H9 (cell line): ENCODE results near the gene KRTAP10-9. TPM values are rescaled to one million over a fixed set of nuclear protein-coding genes. Genes with fewer than 3 reads are reported as not detected.

Experiments
- DNase-seq: peaks from one replicate; pipeline ENCODE4 v3.0.0-alpha.2; 2017
- H2AFZ ChIP-seq: one replicate; pipeline ENCODE4 v1.6.1; 2013; ENCODE audit warnings: mild to moderate bottlenecking, low read length, control low read depth, moderate library complexity
- H2AK5ac ChIP-seq: 2 replicates; pipeline ENCODE4 v1.6.1; 2013; ENCODE audit warnings: low read length, control low read depth, mixed read lengths; ENCODE audit not compliant: insufficient read length
- H2BK120ac ChIP-seq: one replicate; pipeline ENCODE4 v1.6.1; 2013; ENCODE audit warnings: low read depth, mild to moderate bottlenecking, low read length, control low read depth, inconsistent platforms; ENCODE audit not compliant: poor library complexity, severe bottlenecking
- H2BK12ac ChIP-seq: 2 replicates; pipeline ENCODE4 v1.6.1; 2013; ENCODE audit warnings: low read length, control low read depth, mixed read lengths, low read depth; ENCODE audit not compliant: insufficient read length
- H2BK15ac ChIP-seq: 2 replicates; pipeline ENCODE4 v1.6.1; 2013; ENCODE audit warnings: low read depth, low read length, control low read depth
- H2BK20ac ChIP-seq: one replicate; pipeline ENCODE4 v1.6.1; 2013; ENCODE audit warnings: low read depth, mild to moderate bottlenecking, low read length, control low read depth, inconsistent platforms; ENCODE audit not compliant: poor library complexity, severe bottlenecking
- H2BK5ac ChIP-seq: 2 replicates; pipeline ENCODE4 v1.6.1; 2013; ENCODE audit warnings: low read length, control low read depth, mixed read lengths; ENCODE audit not compliant: insufficient read length
- H3K14ac ChIP-seq: 2 replicates; pipeline ENCODE4 v1.6.1; 2013; ENCODE audit warnings: low read length, control low read depth; ENCODE audit not compliant: insufficient read depth
- H3K18ac ChIP-seq: 2 replicates; pipeline ENCODE4 v1.6.1; 2013; ENCODE audit warnings: low read depth, mild to moderate bottlenecking, mixed read lengths, low read length, control low read depth; ENCODE audit not compliant: insufficient read length
- H3K23ac ChIP-seq: 2 replicates; pipeline ENCODE4 v1.6.1; 2013; ENCODE audit warnings: low read length, control low read depth, mixed read lengths, low read depth; ENCODE audit not compliant: insufficient read length
- H3K23me2 ChIP-seq: 2 replicates; pipeline ENCODE4 v1.6.1; 2013; ENCODE audit warnings: low read depth, mild to moderate bottlenecking, mixed read lengths, low read length, control low read depth; ENCODE audit not compliant: insufficient read length, poor library complexity, severe bottlenecking
- H3K27ac ChIP-seq: 2 replicates; pipeline ENCODE4 v1.5.1; 2013; ENCODE audit warnings: low read length, control low read depth, mixed read lengths, low read depth; ENCODE audit not compliant: insufficient read length
- H3K27me3 ChIP-seq: 2 replicates; pipeline ENCODE4 v1.6.1; 2013; ENCODE audit warnings: low read length, control low read depth, inconsistent platforms; ENCODE audit not compliant: insufficient read depth
- H3K4ac ChIP-seq: 2 replicates; pipeline ENCODE4 v1.6.1; 2013; ENCODE audit warnings: low read depth, mild to moderate bottlenecking, control low read depth, inconsistent platforms, low read length, moderate library complexity
- H3K4me1 ChIP-seq: 2 replicates; pipeline ENCODE4 v1.6.1; 2013; ENCODE audit warnings: low read length, control low read depth, inconsistent platforms; ENCODE audit not compliant: insufficient read depth
- H3K4me2 ChIP-seq: 2 replicates; pipeline ENCODE4 v1.6.1; 2013; ENCODE audit warnings: low read length, control low read depth, mixed read lengths; ENCODE audit not compliant: insufficient read length, insufficient read depth
- H3K56ac ChIP-seq: 2 replicates; pipeline ENCODE4 v1.6.1; 2013; ENCODE audit warnings: low read depth, mild to moderate bottlenecking, mixed read lengths, low read length, control low read depth; ENCODE audit not compliant: insufficient read length
- H3K79me1 ChIP-seq: 2 replicates; pipeline ENCODE4 v1.6.1; 2013; ENCODE audit warnings: low read depth, mild to moderate bottlenecking, moderate library complexity, low read length, control low read depth, inconsistent platforms; ENCODE audit not compliant: insufficient read depth, poor library complexity, severe bottlenecking
- H3K79me2 ChIP-seq: 2 replicates; pipeline ENCODE4 v1.6.1; 2013; ENCODE audit warnings: low read length, control low read depth, inconsistent platforms; ENCODE audit not compliant: insufficient read depth
- H3K9ac ChIP-seq: 2 replicates; pipeline ENCODE4 v1.6.1; 2013; ENCODE audit warnings: low read length, control low read depth, mixed read lengths; ENCODE audit not compliant: insufficient read length; ENCODE audit errors: extremely low read depth
- H3K9me3 ChIP-seq: one replicate; pipeline ENCODE4 v1.6.1; 2013; ENCODE audit warnings: low read depth, low read length, inconsistent platforms; ENCODE audit not compliant: control insufficient read depth
- H3T11ph ChIP-seq: one replicate; pipeline ENCODE4 v1.6.1; 2013; ENCODE audit warnings: mild to moderate bottlenecking, low read length, control low read depth, inconsistent platforms
- H4K20me1 ChIP-seq: one replicate; pipeline ENCODE4 v1.6.1; 2013; ENCODE audit not compliant: control insufficient read depth, insufficient read length, insufficient read depth
- H4K5ac ChIP-seq: 2 replicates; pipeline ENCODE4 v1.6.1; 2013; ENCODE audit warnings: low read depth, mild to moderate bottlenecking, mixed read lengths, low read length, control low read depth; ENCODE audit not compliant: insufficient read length
- H4K8ac ChIP-seq: replicated peaks from 2 replicates; pipeline ENCODE4 v1.6.1; 2013; ENCODE audit warnings: low read length, control low read depth, mixed read lengths, low read depth; ENCODE audit not compliant: insufficient read length
- H4K91ac ChIP-seq: 2 replicates; pipeline ENCODE4 v1.6.1; 2013; ENCODE audit warnings: low read depth, mild to moderate bottlenecking, moderate library complexity, mixed read lengths, low read length, control low read depth; ENCODE audit not compliant: insufficient read length
- H3K27ac Mint-ChIP-seq, 3 experiments: 2 replicates in 2 of 3; 3 replicates in 1 of 3; pipeline ENCODE4 v1.8.0; 2020 to 2021; ENCODE audit warnings: mixed read lengths in 3 of 3, mild to moderate bottlenecking in 1 of 3, moderate library complexity in 1 of 3
- H3K27me3 Mint-ChIP-seq: 2 replicates; pipeline ENCODE4 v1.8.0; 2021; ENCODE audit warnings: low read depth, mild to moderate bottlenecking, moderate library complexity, mixed read lengths
- H3K36me3 Mint-ChIP-seq, 3 experiments: 2 replicates in 2 of 3; 3 replicates in 1 of 3; pipeline ENCODE4 v1.8.0; 2020 to 2021; ENCODE audit warnings: low read depth in 3 of 3, mixed read lengths in 3 of 3; ENCODE audit not compliant: insufficient read depth in 1 of 3
- H3K4me1 Mint-ChIP-seq, 2 experiments: 2 replicates each; pipeline ENCODE4 v1.8.0; 2020; ENCODE audit warnings: mixed read lengths in 2 of 2
- H3K4me3 Mint-ChIP-seq, 2 experiments: 2 replicates in 1 of 2; 3 replicates in 1 of 2; pipeline ENCODE4 v1.8.0; 2020 to 2021; ENCODE audit warnings: mild to moderate bottlenecking in 2 of 2, mixed read lengths in 2 of 2, moderate library complexity in 1 of 2
- H3K9me3 Mint-ChIP-seq, 2 experiments: 2 replicates in 1 of 2; 3 replicates in 1 of 2; pipeline ENCODE4 v1.8.0; 2020; ENCODE audit warnings: mild to moderate bottlenecking in 2 of 2, mixed read lengths in 2 of 2, moderate library complexity in 1 of 2
- CTCF ChIP-seq: fragments of 200-600 bp; sonication (generic); conservative IDR thresholded peaks from 3 replicates; pipeline ENCODE4 v1.8.0; 2021; ENCODE audit warnings: antibody characterized with exemption, mild to moderate bottlenecking
- WGBS: extraction: QIAGEN DNeasy Blood & Tissue Kit; methylation state at CpG from one replicate; pipeline ENCODE4 v1.1.7; 2013; ENCODE audit warnings: missing lambda C conversion rate, low lambda C conversion rate, mixed read lengths; ENCODE audit not compliant: insufficient read length; ENCODE audit errors: extremely low coverage; 5-methylcytosine and 5-hydroxymethylcytosine counted together
- total RNA-seq: library from RNA; stranded (reverse); gene quantifications from 2 replicates; pipeline ENCODE4 v1.2.1, GENCODE V29; 2021

KRTAP10-9 gene
- total RNA-seq, 1 experiment from 2014 or later: not detected

GRCh38 chr21:44612669-44613229, 14.1 kb upstream of the KRTAP10-9 start:
- peaks cover 7% of the 10 kb centered on the region for H3K27me3 Mint-ChIP-seq
- H3K79me1 ChIP-seq: no peaks in the 10 kb centered on the region
- no peak overlapping the region for H3K27ac ChIP-seq
- no peaks in the 10 kb centered on the region for H4K20me1 ChIP-seq
- no CpG with 5 or more reads among the region's 13 CpGs for WGBS
- no peak overlapping the region for H4K5ac ChIP-seq
- peaks cover 8 to 26% (median 21%) of the 10 kb centered on the region in 3 experiments for H3K36me3 Mint-ChIP-seq
- no peak overlapping the region for H2BK15ac ChIP-seq
- no peak overlapping the region for H3K4me3 Mint-ChIP-seq
- H2AK5ac ChIP-seq: no peak overlapping the region
- H3K9ac ChIP-seq: no peak overlapping the region
- H2BK20ac ChIP-seq: no peak overlapping the region
- no peak overlapping the region for H3K4ac ChIP-seq
- H2AFZ ChIP-seq: no peak overlapping the region
- H3K4me1 ChIP-seq: no peaks in the 10 kb centered on the region
- no peak overlapping the region for H2BK120ac ChIP-seq
- H3K9me3 Mint-ChIP-seq: peaks cover 33 to 37% of the 10 kb centered on the region in 2 experiments
- no peaks in the 10 kb centered on the region for H3K27me3 ChIP-seq
- no peak overlapping the region for H3K56ac ChIP-seq
- H3K23ac ChIP-seq: no peak overlapping the region
- H2BK5ac ChIP-seq: no peak overlapping the region
- H3K4me1 Mint-ChIP-seq: peaks cover 20 to 25% of the 10 kb centered on the region in 2 experiments
- H3T11ph ChIP-seq: no peak overlapping the region
- H3K9me3 ChIP-seq: peaks cover 9% of the 10 kb centered on the region
- H4K8ac ChIP-seq: no peak overlapping the region
- H3K23me2 ChIP-seq: no peaks in the 10 kb centered on the region
- no peak overlapping the region for H3K18ac ChIP-seq
- no peak overlapping the region for H3K4me2 ChIP-seq
- no peak for DNase-seq
- H3K27ac Mint-ChIP-seq: no peak overlapping the region; a peak in 1 of 7 replicates
- no peak overlapping the region for H3K14ac ChIP-seq
- H3K79me2 ChIP-seq: no peaks in the 10 kb centered on the region
- no peak overlapping the region for H4K91ac ChIP-seq
- TF ChIP-seq CTCF: no peak
- no peak overlapping the region for H2BK12ac ChIP-seq
